ENCODE data around the gene VPS50.
"Not testable (repeated sequence)": the region's sequence is repeated elsewhere in the genome, so short reads cannot be mapped to it uniquely, and the experiment has no call there.

- TF ChIP-seq POLR2AphosphoS5 (IDR thresholded peaks at IDR 0.05); CTCF (IDR thresholded peaks at IDR 0.05); EP300 (IDR thresholded peaks at IDR 0.05; ENCODE audit: low read depth): not testable (repeated sequence)
These were observed 138.8 kb downstream of the VPS50 start for GRCh38 chr7:93370937-93371336.

Data from transverse colon (tissue), 4 donors.